Neural cell (in vitro differentiated cells): ENCODE measurements around the gene CCL17.

ENCODE experiments used
- POLR2AphosphoS5 ChIP-seq: IDR thresholded peaks from 2 replicates; pipeline ENCODE4 v1.6.1; 2012
- RAD21 ChIP-seq: fragments of 450-650 bp; conservative IDR thresholded peaks from 2 replicates; pipeline ENCODE4 v1.6.1; 2014; ENCODE audit warnings: antibody characterized with exemption, mild to moderate bottlenecking, moderate library complexity

- no peak for TF ChIP-seq RAD21
- TF ChIP-seq POLR2AphosphoS5, result no peak
Observed at GRCh38 chr16:57435838-57436237, 31.3 kb downstream of the CCL17 start.
